ENCODE measurements around the gene GLUD1.
"Not testable (repeated sequence)": the region's sequence is repeated elsewhere in the genome, so short reads cannot be mapped to it uniquely, and the experiment has no call there.

Gene GLUD1

DNA sequence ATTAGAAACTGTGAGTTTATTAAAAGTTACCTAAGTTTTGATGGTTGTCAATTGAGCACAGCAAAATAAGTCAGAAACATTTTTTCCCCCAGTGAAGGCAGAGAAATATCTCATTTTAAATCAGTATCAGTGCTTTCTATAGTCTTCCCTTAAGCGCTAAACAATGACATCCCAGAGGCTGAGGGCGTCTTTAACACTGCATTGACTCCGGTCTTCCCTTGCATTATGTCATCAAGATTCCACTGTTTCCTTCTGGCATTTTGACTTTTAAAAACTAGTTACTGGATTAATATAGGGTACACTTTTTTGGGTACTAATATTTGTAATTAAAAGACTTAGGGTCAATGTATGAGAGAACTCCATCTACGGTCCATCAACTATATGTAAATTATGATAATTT lies 3.9 kb downstream of the GLUD1 start:
- DNase-seq (ENCODE audit: low read depth): no peak

DNA sequence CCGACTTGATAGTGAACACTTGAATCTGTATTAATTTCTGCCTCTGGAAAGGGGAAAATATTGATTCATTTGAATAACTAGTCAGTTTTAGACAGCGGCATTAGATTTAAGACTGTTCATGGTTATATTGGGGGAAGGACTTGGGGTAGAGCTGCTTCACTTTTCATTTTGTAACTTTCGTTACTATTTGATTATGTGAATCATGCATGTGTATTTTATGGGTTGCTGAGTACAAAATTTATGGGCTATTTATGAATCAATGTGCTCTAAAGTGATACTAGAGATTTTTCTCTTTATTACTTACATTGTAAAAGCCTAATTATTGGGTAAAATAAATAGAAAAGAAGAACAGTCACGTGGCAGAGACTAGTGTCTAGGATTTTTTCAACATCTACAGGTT lies 4.9 kb downstream of the GLUD1 start:
- no peak for DNase-seq (ENCODE audit: low read depth)

GRCh38 chr10:87085537-87085936 lies 9.1 kb downstream of the GLUD1 start:
- DNase-seq (ENCODE audit: low read depth): no peak

DNA sequence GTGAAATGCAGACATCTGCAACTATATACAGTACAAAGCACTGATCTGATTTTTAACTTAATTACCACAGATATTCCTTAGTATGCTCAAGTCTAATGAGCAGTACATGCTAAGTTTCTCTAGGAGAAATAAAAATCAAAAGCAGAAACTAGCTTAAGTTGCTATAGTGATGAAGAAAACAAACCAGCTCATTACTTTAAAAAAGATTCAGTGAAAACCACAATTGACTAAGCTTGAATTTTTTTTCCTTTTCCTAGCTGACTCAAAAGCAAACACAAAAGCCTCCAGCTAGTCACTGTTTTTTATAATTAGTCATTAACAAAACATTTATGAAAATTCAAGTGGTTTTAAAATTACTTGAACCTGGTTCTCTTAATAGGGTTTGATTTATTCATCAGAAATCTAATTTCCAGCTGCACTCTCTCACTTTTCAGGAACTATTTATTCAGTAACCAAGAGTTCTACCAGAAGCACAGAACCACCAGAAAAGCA lies 10.3 kb downstream of the GLUD1 start:
- DNase-seq (ENCODE audit: low read depth): not testable (repeated sequence)

DNA sequence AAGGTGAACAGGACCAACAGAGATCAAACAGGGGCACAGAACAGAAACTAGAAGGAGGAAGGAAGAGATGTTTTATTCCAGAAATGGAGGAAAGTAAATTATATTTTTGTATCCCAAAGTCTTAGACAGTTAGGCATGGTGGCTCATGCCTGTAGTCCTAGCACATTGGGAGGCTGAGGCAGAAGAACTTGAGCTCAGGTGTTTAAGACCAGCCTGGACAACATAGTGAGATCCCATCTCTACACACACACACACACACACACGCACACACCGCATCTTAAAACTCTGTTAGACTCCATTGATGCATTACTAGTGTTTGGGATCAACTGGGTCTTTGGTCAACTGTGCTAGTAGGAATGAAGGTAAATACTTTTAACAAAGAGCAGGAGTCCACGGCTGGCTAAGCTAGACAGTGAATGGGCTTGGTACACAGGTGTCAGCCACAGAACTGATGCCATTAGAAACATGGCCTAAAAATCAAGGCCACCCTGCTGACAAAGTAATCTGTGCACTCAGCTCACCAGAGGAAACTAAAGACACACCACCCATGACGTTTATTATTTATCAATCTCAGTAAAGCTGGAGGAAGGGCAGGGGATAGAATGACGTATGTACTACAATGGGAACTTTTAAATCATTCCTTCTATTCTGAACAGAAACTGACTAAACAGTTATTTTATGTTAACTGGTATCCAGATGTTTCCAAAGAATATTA lies 10.9 kb downstream of the GLUD1 start:
- DNase-seq (ENCODE audit: low read depth): not testable (repeated sequence)

GRCh38 chr10:87082219-87082618 lies 12.4 kb downstream of the GLUD1 start:
- not testable (repeated sequence) for DNase-seq (ENCODE audit: low read depth)

DNA sequence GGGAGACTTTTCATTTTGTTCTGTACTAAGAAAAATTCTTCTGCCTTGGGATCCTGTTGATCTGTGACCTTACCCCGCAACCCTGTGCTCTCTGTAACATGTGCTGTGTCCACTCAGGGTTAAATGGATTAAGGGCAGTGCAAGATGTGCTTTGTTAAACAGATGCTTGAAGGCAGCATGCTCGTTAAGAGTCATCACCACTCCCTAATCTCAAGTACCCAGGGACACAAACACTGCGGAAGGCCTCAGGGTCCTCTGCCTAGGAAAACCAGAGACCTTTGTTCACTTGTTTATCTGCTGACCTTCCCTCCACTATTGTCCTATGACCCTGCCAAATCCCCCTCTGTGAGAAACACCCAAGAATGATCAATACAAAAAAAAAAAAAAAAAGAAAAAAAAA lies 13.1 kb downstream of the GLUD1 start:
- not testable (repeated sequence) for DNase-seq (ENCODE audit: low read depth)

- not testable (repeated sequence) for DNase-seq (ENCODE audit: low read depth)
Measured at GRCh38 chr10:87080621-87081020, 14.0 kb downstream of the GLUD1 start.

- DNase-seq (ENCODE audit: low read depth): no peak
Measured at GRCh38 chr10:87079106-87079836, 15.4 kb downstream of the GLUD1 start.

GRCh38 chr10:87076421-87076820 lies 18.2 kb downstream of the GLUD1 start:
- DNase-seq (ENCODE audit: low read depth): not testable (repeated sequence)

DNA sequence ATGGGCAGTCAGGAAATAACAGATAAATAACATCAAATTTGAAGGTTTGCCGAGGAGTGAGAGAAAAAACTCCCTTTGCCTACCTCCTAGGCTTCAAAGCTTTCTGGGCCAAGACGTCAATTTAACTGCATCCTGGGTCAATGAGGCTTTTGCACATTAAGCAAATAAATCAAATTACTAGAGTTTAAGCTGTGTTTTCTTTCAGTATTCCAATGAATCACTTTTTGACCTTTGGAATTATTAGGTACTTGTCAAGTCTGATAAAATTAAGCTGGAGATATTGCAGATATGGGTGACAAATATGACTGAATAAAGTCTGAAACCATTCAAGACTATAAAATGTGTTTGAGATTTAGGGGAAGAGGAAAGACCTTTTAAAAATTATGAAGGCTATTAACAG lies 22.2 kb downstream of the GLUD1 start:
- DNase-seq (ENCODE audit: low read depth): no peak

GRCh38 chr10:87068281-87068680 lies 26.4 kb downstream of the GLUD1 start:
- no peak for DNase-seq (ENCODE audit: low read depth)

GRCh38 chr10:87066865-87067264 lies 27.8 kb downstream of the GLUD1 start:
- DNase-seq (ENCODE audit: low read depth): no peak

DNA sequence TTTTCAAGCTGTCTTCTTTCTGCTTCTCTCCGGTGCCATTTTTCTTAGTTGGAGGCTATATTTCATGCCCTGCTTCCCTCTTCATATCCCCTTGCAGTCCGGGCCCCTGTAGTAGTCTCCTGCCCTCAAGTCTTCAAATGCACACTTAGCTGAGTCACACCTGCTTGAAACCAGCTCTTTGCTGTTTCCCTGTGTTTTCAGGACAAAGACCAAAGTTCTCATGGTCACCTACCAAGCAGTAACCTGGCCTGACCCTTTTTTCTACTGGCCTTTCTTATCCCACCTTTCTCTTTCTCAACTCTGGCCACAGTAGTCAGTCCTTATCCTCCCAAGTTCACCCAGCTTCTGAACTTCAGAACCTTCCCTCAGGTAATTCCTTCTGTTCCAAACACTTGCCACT lies 28.5 kb downstream of the GLUD1 start:
- DNase-seq (ENCODE audit: low read depth): no peak

GRCh38 chr10:87064651-87065050 lies 30.0 kb downstream of the GLUD1 start:
- no peak for DNase-seq (ENCODE audit: low read depth)

DNA sequence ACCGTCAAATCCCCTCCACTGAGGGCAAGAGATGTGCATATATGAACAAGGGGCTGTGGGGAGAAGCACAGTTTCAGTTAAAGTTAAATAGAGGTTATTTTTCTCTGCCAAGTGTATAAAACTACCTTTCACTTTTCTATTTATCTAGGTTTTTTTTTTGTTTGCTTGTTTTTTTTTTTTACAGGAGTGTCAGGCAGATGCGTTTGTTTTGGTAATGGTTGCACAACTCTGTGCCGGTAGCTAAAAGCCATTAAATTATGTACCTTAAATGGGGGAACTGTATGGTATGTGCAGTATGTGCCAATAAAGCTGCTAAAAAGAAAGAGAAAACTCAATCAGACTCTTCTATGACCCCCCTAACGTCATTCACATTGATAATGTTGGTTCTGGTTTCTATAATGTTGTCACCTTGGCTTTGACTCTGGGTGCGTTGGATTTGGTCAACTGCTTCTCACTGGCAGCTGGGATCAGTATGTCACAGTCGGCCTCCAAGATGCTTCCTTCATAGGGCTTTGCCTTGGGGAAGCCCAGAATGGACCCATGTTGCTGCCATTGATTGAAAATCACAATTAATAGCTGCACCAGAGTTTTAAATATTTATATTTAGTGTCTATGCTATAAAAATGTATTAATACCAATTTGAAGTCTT lies 34.2 kb downstream of the GLUD1 start:
- no peak for DNase-seq (ENCODE audit: low read depth)

GRCh38 chr10:87059401-87059800 lies 35.2 kb downstream of the GLUD1 start:
- no peak for DNase-seq (ENCODE audit: low read depth)

DNA sequence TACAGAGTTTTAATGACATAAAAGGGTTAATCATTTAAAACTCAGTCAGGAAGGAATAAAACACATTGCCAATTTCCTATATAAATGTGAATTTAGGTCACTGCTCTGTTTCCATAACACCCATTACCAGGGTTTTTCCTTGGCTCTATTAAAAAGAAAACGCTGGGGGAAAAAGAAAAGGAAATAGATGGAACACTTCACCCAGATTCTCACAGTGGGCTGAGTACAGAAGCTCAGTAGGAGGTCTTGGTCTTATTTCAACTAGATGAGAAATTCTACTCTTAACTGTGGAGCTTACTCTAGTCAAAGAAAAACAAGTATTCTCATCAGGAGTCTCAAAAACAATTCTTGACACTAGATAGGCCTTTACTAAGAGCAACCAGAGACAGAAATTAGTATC lies 36.5 kb downstream of the GLUD1 start:
- no peak for DNase-seq (ENCODE audit: low read depth)

- DNase-seq (ENCODE audit: low read depth): no peak
Measured at GRCh38 chr10:87054373-87055295, 40.0 kb downstream of the GLUD1 start.

DNA sequence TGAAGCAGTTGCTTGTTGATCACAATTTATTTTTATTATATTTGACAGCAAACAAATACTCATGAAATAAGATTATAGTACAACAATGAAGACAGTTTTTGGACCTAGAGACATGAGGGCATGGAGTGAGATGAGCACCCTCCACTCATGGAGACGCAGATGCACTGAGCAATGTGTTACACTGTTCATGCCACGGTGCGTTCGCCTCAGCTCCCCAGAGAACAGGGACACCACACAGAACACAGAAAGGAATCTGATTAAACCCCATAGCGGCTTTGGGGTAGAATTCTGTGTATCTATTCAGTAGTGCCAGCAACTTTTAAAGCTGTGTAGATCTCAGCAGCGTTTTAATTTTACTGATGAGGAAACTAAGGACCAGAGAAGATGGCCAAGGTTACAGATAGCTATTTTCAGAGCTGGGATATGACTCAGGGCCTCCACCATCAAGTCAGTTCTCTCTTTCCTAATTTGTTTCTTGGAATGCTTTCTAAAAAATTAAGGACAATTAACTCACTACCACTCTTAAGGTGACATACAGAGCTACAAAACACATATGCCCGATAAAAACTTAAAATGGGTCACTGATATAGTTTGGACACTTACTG lies 41.0 kb downstream of the GLUD1 start:
- no peak for DNase-seq (ENCODE audit: low read depth)

GRCh38 chr10:87053111-87053510 lies 41.5 kb downstream of the GLUD1 start:
- no peak for DNase-seq (ENCODE audit: low read depth)
